Measurements from ENCODE around the gene CLDN1. TPM values are rescaled to one million over a fixed set of nuclear protein-coding genes. Genes with fewer than 3 reads are reported as not detected.

Gene CLDN1
- total RNA-seq, 1 experiment from 2014 or later = 1.0 TPM

- Histone ChIP-seq H3K79me2 (ENCODE audit: insufficient read depth, low read length) (no peaks in the 10 kb centered on the region), H3K4me2 (ENCODE audit: insufficient read depth, insufficient read length, low read length) (no peak overlapping the region), H2BK15ac (ENCODE audit: low read depth, low read length) (no peak overlapping the region), H3K9me3 (ENCODE audit: control insufficient read depth, low read depth, low read length) (no peaks in the 10 kb centered on the region), H4K20me1 (ENCODE audit: control insufficient read depth, insufficient read depth, insufficient read length) (no peaks in the 10 kb centered on the region), H3K18ac (ENCODE audit: insufficient read length, low read depth, low read length) (no peak overlapping the region), H3K27me3 (ENCODE audit: insufficient read depth, low read length) (no peaks in the 10 kb centered on the region), H3T11ph (ENCODE audit: low read length) (no peak overlapping the region), H3K14ac (ENCODE audit: insufficient read depth, low read length) (no peak overlapping the region), H3K23me2 (ENCODE audit: insufficient read length, low read depth, low read length, poor library complexity, severe bottlenecking) (peaks cover 8% of the 10 kb centered on the region), H2BK120ac (ENCODE audit: low read depth, low read length, poor library complexity, severe bottlenecking) (no peak overlapping the region), H4K8ac (replicated peaks; ENCODE audit: insufficient read length, low read depth, low read length) (no peak overlapping the region), H3K79me1 (ENCODE audit: insufficient read depth, low read depth, low read length, poor library complexity, severe bottlenecking) (no peaks in the 10 kb centered on the region), H3K27ac (ENCODE audit: insufficient read length, low read depth, low read length) (no peak overlapping the region), H2AK5ac (ENCODE audit: insufficient read length, low read length) (no peak overlapping the region), H4K91ac (ENCODE audit: insufficient read length, low read depth, low read length) (no peak overlapping the region), H3K4me1 (ENCODE audit: insufficient read depth, low read length) (peaks cover 3% of the 10 kb centered on the region; the same call in 1 of the 2 replicates), H2BK12ac (ENCODE audit: insufficient read length, low read depth, low read length) (no peak overlapping the region), H2AFZ (ENCODE audit: low read length) (no peak overlapping the region), H2BK20ac (ENCODE audit: low read depth, low read length, poor library complexity, severe bottlenecking) (no peak overlapping the region), H2BK5ac (ENCODE audit: insufficient read length, low read length) (no peak overlapping the region), H4K5ac (ENCODE audit: insufficient read length, low read depth, low read length) (no peak overlapping the region), H3K23ac (ENCODE audit: insufficient read length, low read depth, low read length) (no peak overlapping the region), H3K9ac (ENCODE audit: extremely low read depth, insufficient read length, low read length) (no peak overlapping the region), H3K4ac (ENCODE audit: low read depth, low read length) (no peak overlapping the region), H3K56ac (ENCODE audit: insufficient read length, low read depth, low read length) (no peak overlapping the region)
- H3K9me3 Mint-ChIP-seq = no peaks in the 10 kb centered on the region
- no CpG with 5 or more reads among the region's 4 CpGs for WGBS (ENCODE audit: extremely low coverage, insufficient read length, low lambda C conversion rate)
- peaks cover 21 to 24% of the 10 kb centered on the region in 2 experiments for H3K4me1 Mint-ChIP-seq
- H3K4me3 Mint-ChIP-seq = no peak overlapping the region
- H3K27me3 Mint-ChIP-seq (ENCODE audit: low read depth) = peaks cover 25% of the 10 kb centered on the region
- no peaks in the 10 kb centered on the region for H3K36me3 Mint-ChIP-seq (ENCODE audit: insufficient read depth in 1 of 3, low read depth in 3 of 3)
- H3K27ac Mint-ChIP-seq = no peak overlapping the region
- DNase-seq = no peak
- TF ChIP-seq CTCF (conservative IDR thresholded peaks at IDR 0.05) = no peak
Observed at GRCh38 chr3:190319660-190320059, 2.6 kb downstream of the CLDN1 start.

Measured in H9 (cell line).